NB4 (cell line): Measurements from ENCODE around the gene SLC6A11.

Experiments
- CTCF ChIP-seq: IDR thresholded peaks from one replicate; pipeline ENCODE4 v1.5.1; 2012; ENCODE audit warnings: low read depth, low read length
- MAX ChIP-seq: IDR thresholded peaks from 2 replicates; pipeline ENCODE4 v1.6.1; 2011; ENCODE audit warnings: low read depth, low read length
- POLR2A ChIP-seq: IDR thresholded peaks from 2 replicates; pipeline ENCODE4 v1.6.1; 2011; ENCODE audit warnings: mild to moderate bottlenecking; ENCODE audit not compliant: insufficient read length; ENCODE audit errors: extremely low read depth

GRCh38 chr3:10941972-10942371 lies 125.9 kb downstream of the SLC6A11 start:
- TF ChIP-seq CTCF, result peak; percentile 84
- no peak for TF ChIP-seq MAX
- no peak for TF ChIP-seq POLR2A
